Transverse colon (tissue), 4 donors: ENCODE results near the gene CIAO3. TPM values are rescaled to one million over a fixed set of nuclear protein-coding genes. Genes with fewer than 3 reads are reported as not detected.

Source experiments
- DNase-seq: peaks from one replicate; pipeline ENCODE4 v3.0.0-alpha.2; 2019
- H3K27ac ChIP-seq, 4 donors: fragments of 200-600 bp; sonication (generic); 2 replicates each; pipeline ENCODE4 v1.5.1; 2016 to 2018; ENCODE audit warnings: inconsistent platforms in 4 of 4
- H3K27me3 ChIP-seq: fragments of 200-600 bp; sonication (generic); 2 replicates; pipeline ENCODE4 v1.5.1; 2017; ENCODE audit warnings: inconsistent platforms
- H3K36me3 ChIP-seq, 4 donors: fragments of 200-600 bp; sonication (generic); 2 replicates each; pipeline ENCODE4 v1.5.1; 2017 to 2019; ENCODE audit warnings: inconsistent platforms in 4 of 4
- H3K4me1 ChIP-seq, 4 donors: fragments of 200-600 bp; sonication (generic); 2 replicates each; pipeline ENCODE4 v1.5.1; 2017 to 2020; ENCODE audit warnings: inconsistent platforms in 4 of 4
- H3K4me3 ChIP-seq, 4 donors: fragments of 200-600 bp; sonication (generic); 1 replicate in 1 of 4; 2 replicates in 3 of 4; pipeline versions ENCODE4 v1.5.1 to v1.6.1; 2017 to 2019; ENCODE audit warnings: inconsistent platforms in 4 of 4
- H3K9me3 ChIP-seq, 2 donors: fragments of 200-600 bp; sonication (generic); 2 replicates each; pipeline ENCODE4 v1.5.1; 2017 to 2019; ENCODE audit warnings: inconsistent platforms in 2 of 2
- EP300 ChIP-seq: sonication (generic); formaldehyde crosslinking; IDR thresholded peaks from one replicate; pipeline ENCODE4 v1.6.1; 2017; ENCODE audit warnings: antibody characterized with exemption, low read depth
- POLR2A ChIP-seq: fragments of 450-650 bp; IDR thresholded peaks from one replicate; pipeline ENCODE4 v1.6.1; 2016; ENCODE audit warnings: antibody characterized with exemption, mild to moderate bottlenecking, moderate library complexity
- POLR2AphosphoS5 ChIP-seq, 3 donors: sonication (generic); formaldehyde crosslinking; IDR thresholded peaks; one replicate each; pipeline ENCODE4 v1.6.1; 2016; ENCODE audit warnings: antibody characterized with exemption in 3 of 3
- WGBS, 2 donors: methylation state at CpG; one replicate each; pipeline ENCODE4 v1.1.5; 2018; ENCODE audit warnings: low coverage in 1 of 2; 5-methylcytosine and 5-hydroxymethylcytosine counted together
- in situ Hi-C, 4 donors: fragments of 200-750 bp; cut with MboI; loops; one replicate each; pipeline versions ENCODE4 v1.15.0 to v1.15.1; 2017; ENCODE audit warnings: low sequenced_read_pairs in 3 of 4, low pct_ligation_motif_present in 1 of 4, low pct_unique_long_range_greater_than_20kb in 1 of 4
- intact Hi-C: fragments of 100-400 bp; cut with DNase I; formaldehyde crosslinking; loops from one replicate; pipeline ENCODE4 v1.15.1; 2023; ENCODE audit warnings: low total_unique reads
- total RNA-seq, 4 donors: library from RNA; depleted of rRNA; stranded (reverse); fragments of >200 nt; gene quantifications; one replicate each; pipeline ENCODE4 v1.1.0, GENCODE V29; 2016
- TF ChIP-seq, protein P1 (sequence below), 5 experiments: fragments of 200-600 bp in 3 of 5; fragments of 450-650 bp in 2 of 5; sonication (generic) in 3 of 5; IDR thresholded peaks; 1 replicate in 2 of 5; 2 replicates in 3 of 5; pipeline ENCODE4 v1.5.1; 2016 to 2017; ENCODE audit warnings: antibody characterized with exemption in 5 of 5, inconsistent platforms in 3 of 5, mild to moderate bottlenecking in 2 of 5, moderate library complexity in 1 of 5

CIAO3 gene
- total RNA-seq, 4 donors from 2014 or later: 59.1 to 346 (median 102) TPM

- no peak for DNase-seq
- in situ Hi-C loops: no loop called here
- TF ChIP-seq POLR2AphosphoS5 (IDR thresholded peaks at IDR 0.05) (no peak), EP300 (no peak), POLR2A (no peak)
- TF ChIP-seq, protein P1, sequence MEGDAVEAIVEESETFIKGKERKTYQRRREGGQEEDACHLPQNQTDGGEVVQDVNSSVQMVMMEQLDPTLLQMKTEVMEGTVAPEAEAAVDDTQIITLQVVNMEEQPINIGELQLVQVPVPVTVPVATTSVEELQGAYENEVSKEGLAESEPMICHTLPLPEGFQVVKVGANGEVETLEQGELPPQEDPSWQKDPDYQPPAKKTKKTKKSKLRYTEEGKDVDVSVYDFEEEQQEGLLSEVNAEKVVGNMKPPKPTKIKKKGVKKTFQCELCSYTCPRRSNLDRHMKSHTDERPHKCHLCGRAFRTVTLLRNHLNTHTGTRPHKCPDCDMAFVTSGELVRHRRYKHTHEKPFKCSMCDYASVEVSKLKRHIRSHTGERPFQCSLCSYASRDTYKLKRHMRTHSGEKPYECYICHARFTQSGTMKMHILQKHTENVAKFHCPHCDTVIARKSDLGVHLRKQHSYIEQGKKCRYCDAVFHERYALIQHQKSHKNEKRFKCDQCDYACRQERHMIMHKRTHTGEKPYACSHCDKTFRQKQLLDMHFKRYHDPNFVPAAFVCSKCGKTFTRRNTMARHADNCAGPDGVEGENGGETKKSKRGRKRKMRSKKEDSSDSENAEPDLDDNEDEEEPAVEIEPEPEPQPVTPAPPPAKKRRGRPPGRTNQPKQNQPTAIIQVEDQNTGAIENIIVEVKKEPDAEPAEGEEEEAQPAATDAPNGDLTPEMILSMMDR (IDR thresholded peaks at IDR 0.05): no peak
- H3K9me3 ChIP-seq: no peaks in the 10 kb centered on the region
- H3K36me3 ChIP-seq: peaks cover 0 to 9% (median 0%) of the 10 kb centered on the region in 4 donors
- intact Hi-C loops: no loop called here
- peak overlapping the region in 3 of 4 donors; percentile 78 to 88 (median 78) for H3K27ac ChIP-seq
- peak overlapping the region in 3 of 4 donors; percentile 55 to 67 (median 56) for H3K4me3 ChIP-seq
- 79% methylated on average over 32 of the region's 36 CpGs; no CpG with 5 or more reads in 1 of the 2 donors for WGBS, 2 donors
- peaks cover 34 to 60% (median 47%) of the 10 kb centered on the region in 4 donors for H3K4me1 ChIP-seq
- H3K27me3 ChIP-seq: no peaks in the 10 kb centered on the region
Observed at GRCh38 chr16:682493-683395, 58.1 kb downstream of the CIAO3 start.

DNA sequence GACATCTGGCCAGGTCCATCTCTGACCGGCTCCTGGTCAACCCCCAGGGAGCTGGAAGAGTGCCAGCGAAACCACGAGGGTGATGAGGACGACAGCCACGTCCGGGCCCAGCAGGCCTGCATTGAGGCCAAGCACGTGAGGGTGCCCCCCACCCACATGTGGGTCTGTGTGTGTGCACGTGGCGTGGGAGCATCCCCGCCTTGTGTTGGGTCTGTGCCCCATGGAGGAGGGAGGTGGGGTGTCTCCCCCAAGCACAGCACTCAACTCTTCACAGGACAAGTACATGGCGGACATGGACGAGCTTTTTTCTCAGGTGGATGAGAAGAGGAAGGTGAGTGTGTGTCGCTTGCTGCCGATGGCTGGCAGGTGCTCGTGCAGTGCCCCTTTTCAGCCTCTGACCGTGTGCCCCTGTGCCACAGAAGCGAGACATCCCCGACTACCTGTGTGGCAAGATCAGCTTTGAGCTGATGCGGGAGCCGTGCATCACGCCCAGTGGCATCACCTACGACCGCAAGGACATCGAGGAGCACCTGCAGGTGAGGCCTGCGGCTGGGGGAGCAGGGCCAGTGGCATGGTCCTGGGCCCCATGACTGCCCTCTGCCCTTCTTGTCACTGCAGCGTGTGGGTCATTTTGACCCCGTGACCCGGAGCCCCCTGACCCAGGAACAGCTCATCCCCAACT is 58.9 kb downstream of the CIAO3 start:
- WGBS, 2 donors: 77% methylated on average over 28 of the region's 28 CpGs; no CpG with 5 or more reads in 1 of the 2 donors
- intact Hi-C loops (no loop called here), in situ Hi-C loops (no loop called here)
- Histone ChIP-seq H3K9me3 (no peaks in the 10 kb centered on the region), H3K27me3 (no peaks in the 10 kb centered on the region), H3K36me3 (peaks cover 0 to 9% (median 0%) of the 10 kb centered on the region in 4 donors), H3K4me3 (no peak overlapping the region), H3K27ac (no peak overlapping the region), H3K4me1 (peaks cover 34 to 67% (median 53%) of the 10 kb centered on the region in 4 donors)
- no peak for DNase-seq
- TF ChIP-seq POLR2A: no peak
- TF ChIP-seq POLR2AphosphoS5 (IDR thresholded peaks at IDR 0.05): no peak

DNA sequence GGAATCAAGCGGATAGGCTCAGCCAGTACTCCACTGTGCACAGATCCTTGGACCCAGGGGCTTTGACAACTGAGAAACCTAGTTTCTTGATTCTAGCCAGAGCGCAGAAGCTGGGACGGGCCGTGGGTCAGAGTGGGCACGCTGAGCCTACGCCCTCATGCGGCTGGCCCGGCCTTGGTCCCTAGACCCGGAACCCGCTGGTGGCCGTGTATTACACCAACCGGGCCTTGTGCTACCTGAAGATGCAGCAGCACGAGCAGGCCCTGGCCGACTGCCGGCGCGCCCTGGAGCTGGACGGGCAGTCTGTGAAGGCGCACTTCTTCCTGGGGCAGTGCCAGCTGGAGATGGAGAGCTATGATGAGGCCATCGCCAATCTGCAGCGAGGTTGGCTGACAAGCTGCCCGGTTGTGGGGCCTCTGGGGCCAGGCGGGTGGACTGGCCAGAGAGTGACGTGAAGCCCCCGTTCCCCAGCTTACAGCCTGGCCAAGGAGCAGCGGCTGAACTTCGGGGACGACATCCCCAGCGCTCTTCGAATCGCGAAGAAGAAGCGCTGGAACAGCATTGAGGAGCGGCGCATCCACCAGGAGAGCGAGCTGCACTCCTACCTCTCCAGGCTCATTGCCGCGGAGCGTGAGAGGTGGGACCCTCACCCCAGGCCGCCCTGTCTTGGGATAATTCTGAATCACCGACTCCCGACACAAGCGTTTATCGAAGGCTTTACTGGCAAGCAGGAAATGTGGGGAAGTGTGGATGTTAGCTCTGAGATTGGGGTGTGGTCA is 59.6 kb downstream of the CIAO3 start:
- peak overlapping the region; percentile 91 to 96 (median 95) for H3K27ac ChIP-seq
- 48% methylated on average over 39 of the region's 44 CpGs; no CpG with 5 or more reads in 1 of the 2 donors for WGBS, 2 donors
- TF ChIP-seq, protein P1 (IDR thresholded peaks at IDR 0.05): peak in 1 of 5 experiments; percentile 8
- peak in 1 of 3 donors; percentile 8 for TF ChIP-seq POLR2AphosphoS5 (IDR thresholded peaks at IDR 0.05)
- TF ChIP-seq EP300: no peak
- TF ChIP-seq POLR2A: no peak
- no peaks in the 10 kb centered on the region for H3K9me3 ChIP-seq
- in situ Hi-C loops: no loop called here
- H3K36me3 ChIP-seq: peaks cover 0 to 9% (median 0%) of the 10 kb centered on the region in 4 donors
- DNase-seq: peak; percentile 56
- H3K4me1 ChIP-seq: peaks cover 40 to 75% (median 61%) of the 10 kb centered on the region in 4 donors
- H3K27me3 ChIP-seq: no peaks in the 10 kb centered on the region
- peak overlapping the region; percentile 69 to 86 (median 79) for H3K4me3 ChIP-seq
- intact Hi-C loops: no loop called here

- no peaks in the 10 kb centered on the region for H3K9me3 ChIP-seq
- H3K4me3 ChIP-seq: peak overlapping the region; percentile 69 to 86 (median 79)
- H3K27ac ChIP-seq: peak overlapping the region; percentile 91 to 96 (median 95)
- in situ Hi-C loops (no loop called here), intact Hi-C loops (no loop called here)
- TF ChIP-seq EP300 (no peak), POLR2AphosphoS5 (IDR thresholded peaks at IDR 0.05) (no peak), POLR2A (no peak)
- TF ChIP-seq, protein P1 (IDR thresholded peaks at IDR 0.05): no peak
- H3K36me3 ChIP-seq: peaks cover 0 to 9% (median 0%) of the 10 kb centered on the region in 4 donors
- H3K27me3 ChIP-seq: no peaks in the 10 kb centered on the region
- 1% methylated on average over 27 of the region's 38 CpGs; no CpG with 5 or more reads in 1 of the 2 donors for WGBS, 2 donors
- DNase-seq: no peak
- peaks cover 42 to 80% (median 64%) of the 10 kb centered on the region in 4 donors for H3K4me1 ChIP-seq
Observed at GRCh38 chr16:680625-680945, 60.2 kb downstream of the CIAO3 start.
